Measurements from ENCODE around the gene RRAS2.

- TF ChIP-seq CTCF (IDR thresholded peaks at IDR 0.05), result no peak
- TF ChIP-seq REST (IDR thresholded peaks at IDR 0.05; ENCODE audit: low read depth, low read length), result no peak
- TF ChIP-seq EZH2phosphoT487 (IDR thresholded peaks at IDR 0.05; ENCODE audit: borderline replicate concordance, low read depth), result no peak
- TF ChIP-seq TAF1 (IDR thresholded peaks at IDR 0.05; ENCODE audit: borderline replicate concordance, low read depth, low read length), result no peak
- no peak for TF ChIP-seq POLR2AphosphoS5 (IDR thresholded peaks at IDR 0.05; ENCODE audit: low read depth, low read length)
- no peak for TF ChIP-seq PBX3 (IDR thresholded peaks at IDR 0.05)
- TF ChIP-seq USF2 (IDR thresholded peaks at IDR 0.05; ENCODE audit: borderline replicate concordance, low read depth, low read length), result no peak
- TF ChIP-seq EP300 (IDR thresholded peaks at IDR 0.05; ENCODE audit: borderline replicate concordance in 1 of 2, low read depth in 1 of 2, low read length in 1 of 2), result no peak
- TF ChIP-seq FOXM1 (IDR thresholded peaks at IDR 0.05; ENCODE audit: low read depth), result no peak
- no peak for TF ChIP-seq ZBTB33 (IDR thresholded peaks at IDR 0.05; ENCODE audit: borderline replicate concordance, low read depth)
- no peak for TF ChIP-seq GABPA (IDR thresholded peaks at IDR 0.05; ENCODE audit: low read depth)
- no peak for TF ChIP-seq TEAD4 (IDR thresholded peaks at IDR 0.05; ENCODE audit: borderline replicate concordance, insufficient read depth)
- no peak for TF ChIP-seq ELF1 (IDR thresholded peaks at IDR 0.05)
Observed at GRCh38 chr11:14317659-14318325, 41.2 kb downstream of the RRAS2 start.

Measured in SK-N-SH (cell line).